ENCODE data around the gene APC. TPM values are rescaled to one million over a fixed set of nuclear protein-coding genes. Genes with fewer than 3 reads are reported as not detected.

The APC gene
- total RNA-seq, 1 donor from 2014 or later = 54.1 TPM

DNA sequence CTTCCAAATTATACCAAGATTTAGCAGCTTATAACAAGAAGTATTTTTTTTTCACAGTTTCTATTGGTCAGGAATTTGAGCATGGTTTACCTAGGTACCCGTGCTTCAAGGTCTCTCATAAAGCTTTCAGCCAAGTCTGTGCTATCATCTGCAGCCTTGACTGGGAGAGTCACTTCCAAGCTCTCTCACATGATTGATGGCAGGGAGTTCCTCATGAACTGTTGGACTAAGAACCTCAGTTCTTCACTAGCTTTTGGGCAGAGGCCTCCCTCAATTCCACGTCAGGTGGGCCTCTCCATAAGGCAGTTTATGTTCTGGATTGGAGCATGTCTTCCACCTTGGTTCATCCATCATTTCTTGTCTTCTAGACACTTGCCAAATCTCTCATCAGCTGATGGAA, 39.9 kb upstream of the APC start:
- intact Hi-C loops (cut with DNase I) = no loop called here
- DNase-seq = no peak
- Histone ChIP-seq H3K4me3 (no peak overlapping the region), H3K27me3 (no peaks in the 10 kb centered on the region), H3K36me3 (no peaks in the 10 kb centered on the region), H3K4me1 (no peaks in the 10 kb centered on the region), H3K27ac (no peak overlapping the region), H3K9me3 (no peaks in the 10 kb centered on the region)
- TF ChIP-seq, protein P1, sequence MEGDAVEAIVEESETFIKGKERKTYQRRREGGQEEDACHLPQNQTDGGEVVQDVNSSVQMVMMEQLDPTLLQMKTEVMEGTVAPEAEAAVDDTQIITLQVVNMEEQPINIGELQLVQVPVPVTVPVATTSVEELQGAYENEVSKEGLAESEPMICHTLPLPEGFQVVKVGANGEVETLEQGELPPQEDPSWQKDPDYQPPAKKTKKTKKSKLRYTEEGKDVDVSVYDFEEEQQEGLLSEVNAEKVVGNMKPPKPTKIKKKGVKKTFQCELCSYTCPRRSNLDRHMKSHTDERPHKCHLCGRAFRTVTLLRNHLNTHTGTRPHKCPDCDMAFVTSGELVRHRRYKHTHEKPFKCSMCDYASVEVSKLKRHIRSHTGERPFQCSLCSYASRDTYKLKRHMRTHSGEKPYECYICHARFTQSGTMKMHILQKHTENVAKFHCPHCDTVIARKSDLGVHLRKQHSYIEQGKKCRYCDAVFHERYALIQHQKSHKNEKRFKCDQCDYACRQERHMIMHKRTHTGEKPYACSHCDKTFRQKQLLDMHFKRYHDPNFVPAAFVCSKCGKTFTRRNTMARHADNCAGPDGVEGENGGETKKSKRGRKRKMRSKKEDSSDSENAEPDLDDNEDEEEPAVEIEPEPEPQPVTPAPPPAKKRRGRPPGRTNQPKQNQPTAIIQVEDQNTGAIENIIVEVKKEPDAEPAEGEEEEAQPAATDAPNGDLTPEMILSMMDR (IDR thresholded peaks at IDR 0.05) = no peak
- ATAC-seq = no peak

DNA sequence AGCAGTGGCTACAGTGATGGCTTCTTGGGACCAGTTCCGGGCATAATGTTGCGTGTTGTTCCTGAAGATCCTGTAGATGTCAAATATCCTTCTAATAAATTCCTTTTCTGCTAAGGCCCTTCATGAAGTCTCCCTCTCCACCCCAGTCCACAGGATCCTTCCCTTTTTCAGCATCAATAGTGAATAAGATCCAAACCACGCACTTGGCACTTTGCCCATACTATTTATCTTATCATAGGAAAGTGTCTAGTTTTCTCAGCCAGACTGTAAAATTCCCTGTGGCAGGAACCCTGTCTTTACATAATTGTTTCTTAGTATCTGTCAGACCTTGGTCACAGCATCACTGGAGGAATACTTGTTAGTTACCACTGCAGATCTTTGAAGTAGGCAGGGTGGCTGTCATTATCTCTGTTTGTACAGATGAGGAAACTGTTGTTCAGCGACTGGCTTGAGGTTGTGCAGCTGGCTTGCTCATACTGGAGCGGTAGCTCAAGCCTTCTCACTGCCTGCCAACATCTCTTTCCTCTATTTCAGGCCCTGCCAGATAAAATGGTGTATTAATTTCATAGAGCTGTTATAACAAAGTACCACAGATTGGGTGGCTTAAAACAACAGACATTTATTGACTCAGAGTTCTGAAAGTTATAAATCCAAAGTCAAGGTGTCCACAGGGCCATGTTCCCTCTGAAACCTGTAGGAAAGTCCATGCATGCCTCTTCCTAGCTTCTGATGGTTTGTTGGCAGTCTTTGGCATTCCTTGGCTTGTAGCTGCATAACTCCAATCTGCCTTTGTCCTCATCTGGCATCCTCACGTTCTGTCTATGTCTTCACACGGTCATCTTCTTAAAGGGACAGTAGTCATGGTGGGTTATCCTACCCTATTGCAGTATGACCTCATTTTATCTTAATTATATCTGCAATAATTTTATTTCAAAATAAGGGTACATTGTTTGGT, 33.5 kb upstream of the APC start:
- no peak for ATAC-seq
- no peak for DNase-seq
- H3K9me3 ChIP-seq = no peaks in the 10 kb centered on the region
- no peaks in the 10 kb centered on the region for H3K27me3 ChIP-seq
- no peaks in the 10 kb centered on the region for H3K36me3 ChIP-seq
- intact Hi-C loops (cut with DNase I) = no loop called here
- peaks cover 7% of the 10 kb centered on the region for H3K4me1 ChIP-seq
- TF ChIP-seq, protein P1 (IDR thresholded peaks at IDR 0.05) = no peak
- no peak overlapping the region for H3K4me3 ChIP-seq
- no peak overlapping the region for H3K27ac ChIP-seq

- H3K4me1 ChIP-seq = peaks cover 28% of the 10 kb centered on the region
- no peak for ATAC-seq
- H3K27me3 ChIP-seq = no peaks in the 10 kb centered on the region
- peak overlapping the region; percentile 17 for H3K27ac ChIP-seq
- intact Hi-C loops (cut with DNase I) = no loop called here
- no peaks in the 10 kb centered on the region for H3K9me3 ChIP-seq
- H3K36me3 ChIP-seq = no peaks in the 10 kb centered on the region
- DNase-seq = no peak
- TF ChIP-seq, protein P1 (IDR thresholded peaks at IDR 0.05) = no peak
- H3K4me3 ChIP-seq = peak overlapping the region; percentile 94
Observed at GRCh38 chr5:112706446-112707016, 31.2 kb upstream of the APC start.

DNA sequence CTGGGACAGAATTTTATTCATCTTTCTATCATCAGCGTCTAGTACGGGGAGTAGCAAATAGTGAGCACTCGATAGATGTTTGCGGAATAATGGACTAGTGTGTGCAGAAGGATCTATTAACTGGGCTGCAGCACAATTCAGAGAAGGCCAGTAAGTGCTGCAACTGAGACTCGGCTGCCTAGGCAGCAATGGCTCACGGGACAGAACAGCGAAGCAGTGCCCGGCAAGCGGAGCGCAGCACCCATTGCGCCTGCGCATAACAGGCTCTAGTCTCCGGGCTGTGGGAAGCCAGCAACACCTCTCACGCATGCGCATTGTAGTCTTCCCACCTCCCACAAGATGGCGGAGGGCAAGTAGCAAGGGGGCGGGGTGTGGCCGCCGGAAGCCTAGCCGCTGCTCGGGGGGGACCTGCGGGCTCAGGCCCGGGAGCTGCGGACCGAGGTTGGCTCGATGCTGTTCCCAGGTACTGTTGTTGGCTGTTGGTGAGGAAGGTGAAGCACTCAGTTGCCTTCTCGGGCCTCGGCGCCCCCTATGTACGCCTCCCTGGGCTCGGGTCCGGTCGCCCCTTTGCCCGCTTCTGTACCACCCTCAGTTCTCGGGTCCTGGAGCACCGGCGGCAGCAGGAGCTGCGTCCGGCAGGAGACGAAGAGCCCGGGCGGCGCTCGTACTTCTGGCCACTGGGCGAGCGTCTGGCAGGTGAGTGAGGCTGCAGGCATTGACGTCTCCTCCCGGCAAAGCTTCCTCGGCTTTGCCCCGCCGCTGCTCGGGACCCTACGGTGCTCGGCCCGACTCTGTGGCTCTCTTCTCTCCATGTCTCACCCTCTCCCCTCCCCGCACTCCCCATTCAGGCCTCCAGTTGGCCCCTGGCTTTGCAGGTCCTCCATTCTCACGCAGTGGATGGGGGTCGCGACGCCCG, 30.2 kb upstream of the APC start:
- ATAC-seq = peak; percentile 98
- Histone ChIP-seq H3K4me1 (peaks cover 30% of the 10 kb centered on the region), H3K27ac (peak overlapping the region; percentile 93), H3K36me3 (no peaks in the 10 kb centered on the region), H3K27me3 (no peaks in the 10 kb centered on the region), H3K4me3 (peak overlapping the region; percentile 94), H3K9me3 (no peaks in the 10 kb centered on the region)
- TF ChIP-seq, protein P1 (IDR thresholded peaks at IDR 0.05) = no peak
- intact Hi-C loops (cut with DNase I) = no loop called here
- peak; percentile 98 for DNase-seq

GRCh38 chr5:112708103-112708622, 29.5 kb upstream of the APC start:
- no peak for DNase-seq
- peak overlapping the region; percentile 94 for H3K4me3 ChIP-seq
- TF ChIP-seq, protein P1 (IDR thresholded peaks at IDR 0.05) = no peak
- no peaks in the 10 kb centered on the region for H3K9me3 ChIP-seq
- intact Hi-C loops (cut with DNase I) = no loop called here
- no peak for ATAC-seq
- no peaks in the 10 kb centered on the region for H3K27me3 ChIP-seq
- peak overlapping the region; percentile 93 for H3K27ac ChIP-seq
- H3K36me3 ChIP-seq = no peaks in the 10 kb centered on the region
- H3K4me1 ChIP-seq = peaks cover 30% of the 10 kb centered on the region

Data from upper lobe of right lung (tissue), 1 donor.